SK-N-MC (cell line): ENCODE data around the gene WRAP73.

Source experiments
- DNase-seq: peaks from one replicate; pipeline ENCODE4 v3.0.0-alpha.2; 2011; ENCODE audit warnings: low read depth, low spot score
- H3K27ac ChIP-seq: fragments of 200-600 bp; sonication (generic); 2 replicates; pipeline ENCODE4 v1.5.1; 2016; ENCODE audit warnings: mixed run types
- H3K36me3 ChIP-seq: fragments of 200-600 bp; sonication (generic); 2 replicates; pipeline ENCODE4 v1.6.1; 2017; ENCODE audit warnings: antibody characterized with exemption, low read length, mixed read lengths; ENCODE audit not compliant: insufficient read depth
- H3K4me3 ChIP-seq: fragments of 200-600 bp; sonication (generic); 2 replicates; pipeline ENCODE4 v1.5.1; 2016
- H3K9ac ChIP-seq: fragments of 200-600 bp; sonication (generic); 2 replicates; pipeline ENCODE4 v1.8.0; 2017; ENCODE audit warnings: mixed run types, mixed read lengths; ENCODE audit not compliant: insufficient read length
- H3K9me3 ChIP-seq: fragments of 200-600 bp; sonication (generic); 2 replicates; pipeline ENCODE4 v1.6.1; 2017; ENCODE audit warnings: low read depth, mild to moderate bottlenecking, antibody characterized with exemption, low read length, moderate library complexity, mixed read lengths
- EZH2 ChIP-seq: fragments of 200-600 bp; sonication (generic); IDR thresholded peaks from one replicate; pipeline ENCODE4 v1.6.1; 2017; ENCODE audit warnings: antibody characterized with exemption
- FOXP2 ChIP-seq: optimal IDR thresholded peaks from 2 replicates; pipeline ENCODE3; 2011; ENCODE audit warnings: mild to moderate bottlenecking, moderate library complexity; ENCODE audit not compliant: insufficient read depth; ENCODE audit errors: extremely low read length, control extremely low read depth
- POLR2AphosphoS5 ChIP-seq: IDR thresholded peaks from 2 replicates; pipeline ENCODE4 v1.6.1; 2012; ENCODE audit warnings: mild to moderate bottlenecking, low read depth, low read length, borderline replicate concordance

WRAP73 gene

DNA sequence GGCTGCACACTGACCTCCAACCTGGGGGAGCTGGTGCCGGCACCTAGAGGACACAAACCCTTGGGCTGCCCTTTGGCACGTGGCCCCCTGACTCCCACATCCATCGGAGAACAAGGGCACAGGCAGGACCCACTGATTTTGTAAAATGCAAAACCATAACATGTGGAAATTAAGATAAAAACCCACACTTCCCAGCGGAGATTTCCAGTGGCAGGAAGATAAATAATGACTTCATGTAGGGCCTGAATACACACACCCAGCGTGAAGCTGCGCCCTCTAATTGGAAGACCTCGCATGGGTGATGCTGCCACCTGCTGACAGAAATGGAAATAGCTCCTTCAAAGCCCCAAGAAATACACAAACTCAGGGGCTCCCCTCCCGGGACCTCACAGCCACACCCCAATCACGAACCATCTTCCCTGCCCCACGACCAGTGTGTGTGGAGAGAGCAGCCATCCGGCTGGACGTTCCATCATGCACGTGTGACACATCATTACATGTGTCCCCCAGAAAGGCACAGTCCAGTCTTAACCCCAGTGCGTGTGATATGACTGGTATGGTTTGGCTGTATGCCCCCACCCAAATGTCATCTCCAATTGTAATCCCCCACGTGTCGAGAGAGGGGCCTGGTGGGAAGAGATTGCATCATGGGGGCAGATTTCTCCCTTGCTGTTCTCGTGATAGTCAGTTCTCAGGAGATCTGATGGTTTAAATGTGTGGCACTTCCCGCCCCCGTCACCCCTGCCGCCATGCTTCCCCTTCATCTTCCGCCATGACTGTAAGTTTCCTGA lies 30.8 kb downstream of the WRAP73 start:
- peak; percentile 52 for DNase-seq
- Histone ChIP-seq H3K27ac (no peak overlapping the region), H3K4me3 (no peak overlapping the region), H3K9ac (no peak overlapping the region), H3K36me3 (no peaks in the 10 kb centered on the region), H3K9me3 (no peaks in the 10 kb centered on the region)
- TF ChIP-seq EZH2 (no peak), FOXP2 (peak; percentile 62)

- no peak overlapping the region for H3K4me3 ChIP-seq
- no peak overlapping the region for H3K9ac ChIP-seq
Observed at GRCh38 chr1:3618531-3618880, 31.4 kb downstream of the WRAP73 start.

DNA sequence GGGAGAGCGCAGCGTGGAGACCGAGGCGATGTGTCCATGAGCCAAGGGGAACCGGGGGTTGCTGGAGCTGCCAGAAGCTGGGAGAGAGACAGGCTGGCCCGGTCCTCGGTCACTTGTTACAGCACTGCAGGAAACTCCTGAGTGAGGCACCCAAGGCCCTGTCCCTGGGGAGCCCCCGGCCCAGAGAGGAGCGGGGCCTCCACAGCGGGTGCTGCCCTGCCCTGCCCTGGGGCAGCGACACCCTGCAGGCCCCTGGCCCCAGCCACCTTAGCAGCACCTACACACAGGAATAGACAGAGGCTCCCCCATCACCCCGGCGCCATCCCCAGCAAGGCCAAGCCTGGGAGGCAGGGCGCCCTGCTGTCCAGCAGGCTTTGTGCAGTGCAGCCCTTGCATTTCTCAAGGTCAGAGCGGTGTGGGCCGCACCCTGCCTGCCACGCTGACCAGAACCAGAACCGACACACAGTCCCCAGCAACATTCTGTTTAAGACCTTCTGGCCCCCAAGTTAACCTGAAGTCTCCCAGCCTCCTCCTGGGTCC lies 32.0 kb downstream of the WRAP73 start:
- Histone ChIP-seq H3K27ac (no peak overlapping the region), H3K4me3 (no peak overlapping the region), H3K36me3 (no peaks in the 10 kb centered on the region), H3K9me3 (no peaks in the 10 kb centered on the region), H3K9ac (no peak overlapping the region)
- no peak for DNase-seq
- no peak for TF ChIP-seq FOXP2
- no peak for TF ChIP-seq POLR2AphosphoS5

More at GRCh38 chr1:3618531-3618880, 31.4 kb downstream of the WRAP73 start:
- TF ChIP-seq EZH2 (no peak), FOXP2 (no peak), POLR2AphosphoS5 (no peak)
- Histone ChIP-seq H3K27ac (no peak overlapping the region), H3K9me3 (no peaks in the 10 kb centered on the region), H3K36me3 (no peaks in the 10 kb centered on the region)
- no peak for DNase-seq

- no peak overlapping the region for H3K4me3 ChIP-seq
- H3K36me3 ChIP-seq, result no peaks in the 10 kb centered on the region
- no peaks in the 10 kb centered on the region for H3K9me3 ChIP-seq
- H3K27ac ChIP-seq, result no peak overlapping the region
- no peak for DNase-seq
- no peak for TF ChIP-seq POLR2AphosphoS5
- no peak for TF ChIP-seq FOXP2
- no peak overlapping the region for H3K9ac ChIP-seq
Observed at GRCh38 chr1:3616861-3617260, 33.0 kb downstream of the WRAP73 start.

- no peak overlapping the region for H3K27ac ChIP-seq
- TF ChIP-seq POLR2AphosphoS5, result no peak
- TF ChIP-seq EZH2, result no peak
- no peak for TF ChIP-seq FOXP2
- H3K4me3 ChIP-seq, result no peak overlapping the region
- H3K9me3 ChIP-seq, result no peaks in the 10 kb centered on the region
- no peak for DNase-seq
- H3K36me3 ChIP-seq, result no peaks in the 10 kb centered on the region
- H3K9ac ChIP-seq, result no peak overlapping the region
Observed at GRCh38 chr1:3614755-3615742, 34.9 kb downstream of the WRAP73 start.

DNA sequence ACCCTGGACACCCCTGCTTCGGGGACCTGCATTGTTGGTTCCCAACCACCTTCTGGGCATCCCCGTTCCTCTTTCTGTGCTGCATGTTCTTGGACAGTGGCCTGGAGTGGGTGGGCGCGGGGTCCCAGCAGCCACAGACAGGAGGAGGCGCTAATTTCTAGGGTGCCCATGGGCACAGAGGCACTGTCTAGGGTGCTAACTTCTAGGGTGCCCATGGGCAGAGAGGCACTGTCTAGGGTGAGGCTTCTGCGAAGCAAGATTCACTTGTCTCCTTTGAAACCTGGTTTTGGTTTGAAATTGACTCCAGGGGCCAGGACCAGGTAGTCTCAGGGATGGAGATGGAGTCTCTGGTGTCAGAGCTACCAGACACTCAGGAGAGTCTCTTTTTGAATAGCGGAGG lies 37.8 kb downstream of the WRAP73 start:
- Histone ChIP-seq H3K4me3 (peak overlapping the region; percentile 72), H3K27ac (no peak overlapping the region), H3K9ac (no peak overlapping the region), H3K36me3 (no peaks in the 10 kb centered on the region), H3K9me3 (no peaks in the 10 kb centered on the region)
- DNase-seq, result no peak
- TF ChIP-seq EZH2 (no peak), FOXP2 (no peak), POLR2AphosphoS5 (no peak)

DNA sequence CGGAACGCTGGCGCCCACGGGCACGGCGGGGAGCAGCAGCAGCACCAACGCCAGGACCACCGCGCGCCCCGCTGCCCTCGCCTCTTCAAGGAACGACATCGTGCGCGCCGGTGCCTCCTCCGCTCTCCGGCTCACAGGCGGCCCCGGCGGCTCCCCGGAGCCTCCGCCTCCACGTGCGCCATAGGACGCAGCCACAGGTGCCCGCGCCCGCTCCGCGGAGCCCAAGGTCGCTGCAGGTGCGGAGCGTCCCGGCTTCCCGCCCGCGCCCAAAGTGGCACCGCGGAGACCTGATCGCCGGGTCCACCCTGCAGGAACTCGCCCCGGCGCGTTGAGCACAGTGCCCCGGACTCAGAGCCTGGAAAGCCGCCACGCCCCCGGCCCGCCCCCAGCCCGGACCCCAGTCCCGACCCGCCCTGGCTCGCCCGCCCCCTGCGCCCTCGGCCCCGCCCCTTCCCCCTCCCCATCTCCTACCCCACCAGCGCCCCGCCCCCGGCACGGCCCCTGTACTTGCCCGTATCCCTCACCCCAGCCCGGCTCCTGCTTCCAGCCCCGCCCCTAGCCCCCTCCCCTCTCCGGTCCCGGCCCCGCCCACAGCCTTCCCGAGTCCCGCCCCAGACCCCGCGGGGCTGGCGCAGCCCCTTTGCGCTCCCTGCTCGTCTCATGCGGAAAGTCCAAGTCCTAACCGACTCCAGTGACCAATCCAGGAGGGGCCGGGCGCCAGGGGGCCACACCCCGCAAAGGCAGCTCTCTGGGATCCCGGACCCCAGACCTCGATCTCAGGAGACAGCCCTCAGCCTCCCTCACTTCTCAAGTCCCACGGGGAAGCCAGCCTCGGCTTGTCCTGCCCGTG lies 38.5 kb downstream of the WRAP73 start, which contains the start of gene MEGF6:
Gene MEGF6 (minus strand): TSS at position 339 of the 850 bp plus-strand sequence. CDS start 240 bp downstream, at position 99.
- Histone ChIP-seq H3K9me3 (no peaks in the 10 kb centered on the region), H3K9ac (peak within 1 kb of the TSS; percentile 53), H3K27ac (peak within 1 kb of the TSS; percentile 31; the same call in 1 of the 2 replicates), H3K4me3 (peak within 1 kb of the TSS; percentile 91), H3K36me3 (no peaks in the 10 kb centered on the region)
- DNase-seq, result peak; percentile 6
- TF ChIP-seq POLR2AphosphoS5 (no peak; the same call in 1 of the 2 replicates), EZH2 (no peak), FOXP2 (no peak)
